Fibroblast of pulmonary artery (primary cell): Measurements from ENCODE around the gene SLC35F3.

Experiments used
- DNase-seq: peaks from one replicate; pipeline ENCODE4 v3.0.0-alpha.2; 2010; ENCODE audit warnings: low read depth
- H3K4me3 ChIP-seq: replicated peaks from 2 replicates; pipeline ENCODE4 v1.5.1; 2011; ENCODE audit warnings: low read depth, mild to moderate bottlenecking, control low read depth, low read length, moderate library complexity
- CTCF ChIP-seq: IDR thresholded peaks from 2 replicates; pipeline ENCODE4 v1.5.1; 2011; ENCODE audit warnings: mild to moderate bottlenecking, control low read depth, low read length, inconsistent platforms; ENCODE audit errors: missing control alignments

The SLC35F3 gene

GRCh38 chr1:234008591-234008990, 104.1 kb downstream of the SLC35F3 start:
- no peak overlapping the region for H3K4me3 ChIP-seq
- DNase-seq: no peak
- TF ChIP-seq CTCF: no peak

GRCh38 chr1:234009668-234010067, 105.2 kb downstream of the SLC35F3 start:
- no peak for DNase-seq
- TF ChIP-seq CTCF: no peak
- H3K4me3 ChIP-seq: no peak overlapping the region

GRCh38 chr1:234014208-234014607, 109.7 kb downstream of the SLC35F3 start:
- TF ChIP-seq CTCF: no peak
- H3K4me3 ChIP-seq: no peak overlapping the region
- no peak for DNase-seq

- TF ChIP-seq CTCF: no peak
- H3K4me3 ChIP-seq: no peak overlapping the region
- DNase-seq: no peak
Measured at GRCh38 chr1:234018816-234019215, 114.3 kb downstream of the SLC35F3 start.

GRCh38 chr1:234019387-234019786, 114.9 kb downstream of the SLC35F3 start:
- no peak overlapping the region for H3K4me3 ChIP-seq
- TF ChIP-seq CTCF: no peak
- no peak for DNase-seq

- TF ChIP-seq CTCF: no peak
- H3K4me3 ChIP-seq: no peak overlapping the region
- no peak for DNase-seq
Measured at GRCh38 chr1:234022302-234022701, 117.8 kb downstream of the SLC35F3 start.

GRCh38 chr1:234039603-234040002, 135.1 kb downstream of the SLC35F3 start:
- DNase-seq: no peak
- TF ChIP-seq CTCF: no peak
- H3K4me3 ChIP-seq: no peak overlapping the region
